HepG2 (cell line): ENCODE measurements around the gene DNAJB12. TPM values are rescaled to one million over a fixed set of nuclear protein-coding genes. Genes with fewer than 3 reads are reported as not detected.
A peak's percentile ranks its signal among the peaks of the same experiment; 100 is the strongest.

Source experiments
- ADNP ChIP-seq: sonication (generic); formaldehyde crosslinking; IDR thresholded peaks from 2 replicates; pipeline ENCODE4 v1.4.0; 2020; ENCODE audit warnings: missing genetic modification reagents
- CHD2 ChIP-seq: IDR thresholded peaks from 2 replicates; pipeline ENCODE4 v1.6.1; 2011; ENCODE audit warnings: low read depth, low read length, improper control_type of control experiment
- GFI1 ChIP-seq: sonication (generic); formaldehyde crosslinking; IDR thresholded peaks from 2 replicates; pipeline ENCODE4 v1.5.0; 2020; ENCODE audit warnings: missing genetic modification reagents, mild to moderate bottlenecking, borderline replicate concordance
- GPN1 ChIP-seq: sonication (generic); formaldehyde crosslinking; IDR thresholded peaks from 2 replicates; pipeline ENCODE4 v1.5.1; 2020; ENCODE audit warnings: missing genetic modification reagents, borderline replicate concordance
- HDAC1 ChIP-seq: sonication (generic); formaldehyde crosslinking; IDR thresholded peaks from 2 replicates; pipeline ENCODE4 v1.5.1; 2020; ENCODE audit warnings: mild to moderate bottlenecking, missing genetic modification reagents
- HMG20B ChIP-seq: conservative IDR thresholded peaks from 2 replicates; pipeline ENCODE4 v1.6.1; 2016; ENCODE audit warnings: missing genetic modification reagents, missing compliant biosample characterization
- KDM3A ChIP-seq: IDR thresholded peaks from 2 replicates; pipeline ENCODE4 v1.6.1; 2018; ENCODE audit warnings: low read depth, missing compliant biosample characterization
- NCOA5 ChIP-seq: sonication (generic); formaldehyde crosslinking; IDR thresholded peaks from 2 replicates; pipeline ENCODE4 v1.4.0; 2020; ENCODE audit warnings: missing genetic modification reagents
- NONO ChIP-seq, 2 experiments: fragments of 450-650 bp in 1 of 2; sonication (generic) in 1 of 2; formaldehyde crosslinking in 1 of 2; IDR thresholded peaks in 1 of 2; conservative IDR thresholded peaks in 1 of 2; 2 replicates each; pipeline versions ENCODE4 v1.6.1 to v1.8.0; 2017 to 2022; ENCODE audit warnings: mild to moderate bottlenecking in 1 of 2, missing genetic modification reagents in 1 of 2, moderate library complexity in 1 of 2
- NR2F1 ChIP-seq, 2 experiments: fragments of 450-650 bp in 1 of 2; formaldehyde crosslinking in 1 of 2; IDR thresholded peaks; 2 replicates each; pipeline versions ENCODE4 v1.5.0 to v1.6.1; 2016 to 2020; ENCODE audit warnings: mild to moderate bottlenecking in 1 of 2, missing compliant biosample characterization in 1 of 2, missing genetic modification reagents in 1 of 2, moderate library complexity in 1 of 2
- ONECUT2 ChIP-seq: sonication (generic); formaldehyde crosslinking; IDR thresholded peaks from 2 replicates; pipeline ENCODE4 v1.4.0; 2020; ENCODE audit warnings: missing genetic modification reagents
- SIN3A ChIP-seq: IDR thresholded peaks from 2 replicates; pipeline ENCODE4 v1.6.1; 2011; ENCODE audit warnings: low read depth, mild to moderate bottlenecking, control low read depth, low read length, borderline replicate concordance
- SKI ChIP-seq: fragments of 450-650 bp; IDR thresholded peaks from one replicate; pipeline ENCODE4 v1.6.1; 2018; ENCODE audit warnings: mild to moderate bottlenecking; ENCODE audit not compliant: partially characterized antibody
- SMARCC2 ChIP-seq: fragments of 450-650 bp; IDR thresholded peaks from 2 replicates; pipeline ENCODE4 v1.6.1; 2017; ENCODE audit warnings: antibody characterized with exemption, mild to moderate bottlenecking
- SNAPC5 ChIP-seq: sonication (generic); formaldehyde crosslinking; IDR thresholded peaks from 2 replicates; pipeline ENCODE4 v1.8.1; 2023; ENCODE audit warnings: mild to moderate bottlenecking, missing genetic modification reagents, borderline replicate concordance
- ZBTB46 ChIP-seq: sonication (generic); formaldehyde crosslinking; IDR thresholded peaks from 2 replicates; pipeline ENCODE4 v1.4.0; 2020; ENCODE audit warnings: mild to moderate bottlenecking, missing genetic modification reagents, borderline replicate concordance
- ZKSCAN8 ChIP-seq: IDR thresholded peaks from 2 replicates; pipeline ENCODE4 v1.6.1; 2016; ENCODE audit warnings: borderline replicate concordance, missing genetic modification reagents, missing compliant biosample characterization
- ZMYM2 ChIP-seq: sonication (generic); formaldehyde crosslinking; IDR thresholded peaks from 2 replicates; pipeline ENCODE4 v1.8.0; 2022; ENCODE audit warnings: mild to moderate bottlenecking, missing genetic modification reagents
- ZNF331 ChIP-seq: sonication (generic); formaldehyde crosslinking; IDR thresholded peaks from 2 replicates; pipeline ENCODE4 v1.4.0; 2020; ENCODE audit warnings: missing genetic modification reagents
- ZNF572 ChIP-seq: sonication (generic); formaldehyde crosslinking; IDR thresholded peaks from 2 replicates; pipeline ENCODE4 v1.5.1; 2020; ENCODE audit warnings: mild to moderate bottlenecking, missing genetic modification reagents
- ZNF670 ChIP-seq: sonication (generic); formaldehyde crosslinking; IDR thresholded peaks from 2 replicates; pipeline ENCODE4 v1.8.0; 2022; ENCODE audit warnings: mild to moderate bottlenecking, missing genetic modification reagents, borderline replicate concordance
- ZNF776 ChIP-seq: sonication (generic); formaldehyde crosslinking; IDR thresholded peaks from 2 replicates; pipeline ENCODE4 v1.4.0; 2020; ENCODE audit warnings: mild to moderate bottlenecking, missing genetic modification reagents
- polyA plus RNA-seq, 8 experiments: library from polyadenylated mRNA; depleted of rRNA in 3 of 8; stranded (reverse) in 7 of 8; unstranded in 1 of 8; fragments of >200 nt; fragmentation: Illumina TruSeq in 4 of 8; extraction: Trizol in 4 of 8; gene quantifications; 2 replicates each; pipeline versions ENCODE4 v1.2.1 to v1.2.3, GENCODE V29; 2011 to 2016; ENCODE audit warnings: low read depth in 4 of 8, missing spikeins in 1 of 8, mixed read lengths in 1 of 8; ENCODE audit not compliant: insufficient read depth in 1 of 8
- total RNA-seq, 5 experiments: library from RNA; depleted of rRNA; stranded (reverse); fragments of >200 nt; fragmentation: Illumina TruSeq; extraction: Trizol; gene quantifications; 2 replicates each; pipeline ENCODE4 v1.2.3, GENCODE V29; 2016; ENCODE audit warnings: low read depth in 1 of 5
- TF ChIP-seq, protein P1 (sequence below): sonication (generic); formaldehyde crosslinking; IDR thresholded peaks from 2 replicates; pipeline ENCODE4 v1.4.0; 2020; ENCODE audit warnings: missing genetic modification reagents
- TF ChIP-seq, protein P2 (sequence below): IDR thresholded peaks from 2 replicates; pipeline ENCODE4 v1.6.1; 2012; ENCODE audit warnings: inconsistent platforms
- TF ChIP-seq, protein P3 (sequence below): IDR thresholded peaks from 2 replicates; pipeline ENCODE4 v1.6.1; 2016; ENCODE audit warnings: missing genetic modification reagents, missing compliant biosample characterization

The DNAJB12 gene
- total and polyA plus RNA-seq, 2 of the 13 experiments (the other 11 are each of a cell fraction or from before 2014, with no cell fraction given) = 10.8 to 18.2 TPM

GRCh38 chr10:72320676-72321247, 34.0 kb downstream of the DNAJB12 start (continued):
- TF ChIP-seq, protein P1, sequence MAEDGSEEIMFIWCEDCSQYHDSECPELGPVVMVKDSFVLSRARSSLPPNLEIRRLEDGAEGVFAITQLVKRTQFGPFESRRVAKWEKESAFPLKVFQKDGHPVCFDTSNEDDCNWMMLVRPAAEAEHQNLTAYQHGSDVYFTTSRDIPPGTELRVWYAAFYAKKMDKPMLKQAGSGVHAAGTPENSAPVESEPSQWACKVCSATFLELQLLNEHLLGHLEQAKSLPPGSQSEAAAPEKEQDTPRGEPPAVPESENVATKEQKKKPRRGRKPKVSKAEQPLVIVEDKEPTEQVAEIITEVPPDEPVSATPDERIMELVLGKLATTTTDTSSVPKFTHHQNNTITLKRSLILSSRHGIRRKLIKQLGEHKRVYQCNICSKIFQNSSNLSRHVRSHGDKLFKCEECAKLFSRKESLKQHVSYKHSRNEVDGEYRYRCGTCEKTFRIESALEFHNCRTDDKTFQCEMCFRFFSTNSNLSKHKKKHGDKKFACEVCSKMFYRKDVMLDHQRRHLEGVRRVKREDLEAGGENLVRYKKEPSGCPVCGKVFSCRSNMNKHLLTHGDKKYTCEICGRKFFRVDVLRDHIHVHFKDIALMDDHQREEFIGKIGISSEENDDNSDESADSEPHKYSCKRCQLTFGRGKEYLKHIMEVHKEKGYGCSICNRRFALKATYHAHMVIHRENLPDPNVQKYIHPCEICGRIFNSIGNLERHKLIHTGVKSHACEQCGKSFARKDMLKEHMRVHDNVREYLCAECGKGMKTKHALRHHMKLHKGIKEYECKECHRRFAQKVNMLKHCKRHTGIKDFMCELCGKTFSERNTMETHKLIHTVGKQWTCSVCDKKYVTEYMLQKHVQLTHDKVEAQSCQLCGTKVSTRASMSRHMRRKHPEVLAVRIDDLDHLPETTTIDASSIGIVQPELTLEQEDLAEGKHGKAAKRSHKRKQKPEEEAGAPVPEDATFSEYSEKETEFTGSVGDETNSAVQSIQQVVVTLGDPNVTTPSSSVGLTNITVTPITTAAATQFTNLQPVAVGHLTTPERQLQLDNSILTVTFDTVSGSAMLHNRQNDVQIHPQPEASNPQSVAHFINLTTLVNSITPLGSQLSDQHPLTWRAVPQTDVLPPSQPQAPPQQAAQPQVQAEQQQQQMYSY (CRISPR knock-in tag) = no peak
- TF ChIP-seq ZNF572 (CRISPR knock-in tag) (no peak), ZKSCAN8 (CRISPR knock-in tag) (peak; percentile 68; the same call in 1 of the 2 replicates), SNAPC5 (no peak; the same call in 1 of the 2 replicates), GFI1 (CRISPR knock-in tag) (no peak), SKI (peak; percentile 87), NCOA5 (no peak), SMARCC2 (no peak), KDM3A (CRISPR knock-in tag) (peak; percentile 43; the same call in 1 of the 2 replicates), HMG20B (CRISPR knock-in tag) (0 out of 2 replicates have a peak, but pooled peaks have one; percentile 61), GPN1 (CRISPR knock-in tag) (no peak), HDAC1 (peak; percentile 76), ZNF331 (CRISPR knock-in tag) (peak; percentile 20; the same call in 1 of the 2 replicates), ZNF670 (CRISPR knock-in tag) (peak; percentile 53; the same call in 1 of the 2 replicates), ADNP (CRISPR knock-in tag) (peak; percentile 58; the same call in 1 of the 2 replicates), CHD2 (no peak), NR2F1 (CRISPR knock-in tag; IDR thresholded peaks at IDR 0.05) (0 out of 4 replicates have a peak, but pooled peaks of 1 of the 2 experiments have one; percentile 6), ONECUT2 (CRISPR knock-in tag) (no peak), ZNF776 (no peak), ZMYM2 (CRISPR knock-in tag) (peak; percentile 74; the same call in 1 of the 2 replicates), NONO (IDR thresholded peaks at IDR 0.05) (no peak), NONO (CRISPR knock-in tag; conservative IDR thresholded peaks at IDR 0.05) (no peak), ZBTB46 (CRISPR knock-in tag) (no peak), SIN3A (peak; percentile 49; the same call in 1 of the 2 replicates)
- TF ChIP-seq, protein P2, sequence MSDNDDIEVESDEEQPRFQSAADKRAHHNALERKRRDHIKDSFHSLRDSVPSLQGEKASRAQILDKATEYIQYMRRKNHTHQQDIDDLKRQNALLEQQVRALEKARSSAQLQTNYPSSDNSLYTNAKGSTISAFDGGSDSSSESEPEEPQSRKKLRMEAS = peak; percentile 66
- TF ChIP-seq, protein P3, sequence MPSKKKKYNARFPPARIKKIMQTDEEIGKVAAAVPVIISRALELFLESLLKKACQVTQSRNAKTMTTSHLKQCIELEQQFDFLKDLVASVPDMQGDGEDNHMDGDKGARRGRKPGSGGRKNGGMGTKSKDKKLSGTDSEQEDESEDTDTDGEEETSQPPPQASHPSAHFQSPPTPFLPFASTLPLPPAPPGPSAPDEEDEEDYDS (CRISPR knock-in tag) = peak; percentile 74
